NCI-H345 treated with DMSO at 0.1 percent for 48 hours (cell line): Measurements from ENCODE around the gene CSN1S1.

Experiments used
- DNase-seq: peaks from one replicate; lab custom pipeline; 2025; ENCODE audit not compliant: unreplicated experiment; lab: John Stamatoyannopoulos, UW

The CSN1S1 gene

GRCh38 chr4:69991016-69991415 lies 60.1 kb downstream of the CSN1S1 start:
- no peak for DNase-seq

- no peak for DNase-seq
These were observed 63.9 kb downstream of the CSN1S1 start for GRCh38 chr4:69994782-69995181.

- DNase-seq, result no peak
These were observed 64.7 kb downstream of the CSN1S1 start, which contains the start of gene STATH for GRCh38 chr4:69995526-69996016. TSS of gene STATH (plus strand) at chr4:69995966. CDS start at chr4:69998438, 2,472 bp downstream.
